GM08714 (cell line): ENCODE results near the gene SLC51A.
"Not testable (repeated sequence)": the region's sequence is repeated elsewhere in the genome, so short reads cannot be mapped to it uniquely, and the experiment has no call there.

ENCODE experiments used
- H3K4me3 ChIP-seq: fragments of 200-500 bp; sonication (Bioruptor generic); 2 replicates; pipeline ENCODE4 v1.5.1; 2014; ENCODE audit warnings: mild to moderate bottlenecking, low read length, inconsistent platforms
- ZNF274 ChIP-seq: IDR thresholded peaks from 2 replicates; pipeline ENCODE4 v1.6.1; 2012; ENCODE audit warnings: mild to moderate bottlenecking, low read depth, low read length

The SLC51A gene

DNA sequence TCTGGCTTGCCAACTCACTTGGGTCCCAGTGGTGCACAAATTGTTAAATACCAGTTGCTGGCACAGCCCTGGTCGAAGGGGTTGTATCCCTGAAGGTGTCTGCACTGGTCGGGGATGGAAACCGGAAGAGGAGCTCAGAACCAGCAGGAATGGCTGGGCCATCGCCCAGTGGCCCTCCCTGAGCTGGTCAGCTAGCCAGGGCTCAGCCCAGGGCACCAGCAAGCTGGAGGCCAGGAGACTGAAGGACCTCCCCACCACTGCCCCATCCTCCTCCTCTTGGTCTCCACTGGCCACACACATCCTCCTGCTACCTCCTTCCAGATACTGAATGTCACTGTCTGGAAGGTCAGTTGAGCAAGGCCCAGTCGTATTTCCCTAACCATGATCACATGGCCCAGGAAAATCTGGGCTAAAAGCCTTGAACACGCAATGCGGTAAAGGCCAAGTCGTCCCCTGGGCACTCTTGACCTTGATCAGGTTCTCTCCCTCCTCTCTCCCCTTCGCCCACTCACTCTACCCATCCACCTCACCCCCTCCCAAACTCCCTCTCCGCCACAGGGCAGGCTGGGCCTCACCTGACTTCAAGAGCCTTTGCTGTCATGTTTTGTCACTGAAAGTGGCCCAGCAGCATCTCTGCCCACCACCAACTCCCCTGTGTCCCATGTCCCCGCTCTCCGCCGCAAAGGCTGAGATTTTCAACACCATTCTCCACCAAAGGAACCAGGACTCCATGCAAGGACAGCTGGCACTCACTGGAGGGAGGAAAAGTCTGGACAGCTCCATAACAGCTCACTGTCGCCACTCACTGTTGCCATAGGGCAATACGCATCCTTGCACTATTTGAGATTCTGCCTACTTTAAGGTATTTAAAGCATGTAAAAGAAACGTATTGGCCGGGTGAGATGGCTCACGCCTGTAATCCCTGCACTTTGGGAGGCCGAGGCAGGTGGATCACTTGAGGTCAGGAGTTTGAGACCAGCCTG is 17.3 kb upstream of the SLC51A start:
- no peak overlapping the region for H3K4me3 ChIP-seq
- TF ChIP-seq ZNF274 = no peak

DNA sequence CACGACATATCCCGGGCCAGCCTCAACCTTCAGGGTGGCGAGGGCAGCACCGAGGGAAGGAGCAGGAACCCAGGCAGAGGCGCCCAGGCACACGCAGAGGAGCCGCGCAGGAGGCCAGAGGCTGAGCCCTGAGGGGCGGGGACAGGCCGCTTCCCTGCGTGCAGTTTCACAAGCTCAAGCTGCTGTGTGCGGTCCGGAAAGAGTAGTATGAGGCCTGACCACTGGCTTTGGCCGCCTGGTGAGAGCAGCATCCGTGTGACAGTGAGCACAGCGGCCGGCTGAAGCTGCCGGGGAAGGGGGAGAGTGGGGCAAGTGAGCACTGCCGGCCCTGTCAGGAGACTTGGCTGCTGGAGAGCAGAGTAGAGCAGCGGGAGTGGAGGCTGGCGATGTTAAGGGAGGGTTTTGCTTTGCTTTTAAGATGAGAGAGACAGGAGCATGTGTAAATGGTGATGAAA is 13.8 kb upstream of the SLC51A start:
- H3K4me3 ChIP-seq = no peak overlapping the region
- TF ChIP-seq ZNF274 = no peak

DNA sequence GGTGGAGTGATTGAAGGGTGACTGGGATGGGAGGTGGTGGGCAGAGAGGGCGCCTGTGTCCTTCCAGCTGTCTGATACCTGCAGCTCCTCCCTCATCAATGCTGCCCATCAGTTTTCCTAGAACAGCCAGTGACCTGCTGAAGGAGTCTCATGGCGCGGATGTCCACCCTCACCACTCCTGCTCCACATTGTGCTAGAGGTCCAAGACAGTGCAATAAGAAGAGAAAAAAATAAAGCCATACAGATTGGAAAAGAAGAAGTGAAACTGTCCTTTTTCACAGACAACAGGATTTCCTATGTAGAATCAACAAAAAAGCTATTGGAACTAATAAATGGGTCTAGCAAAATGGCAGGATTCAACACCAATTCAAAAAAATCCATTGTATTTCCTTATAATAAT is 12.5 kb upstream of the SLC51A start:
- TF ChIP-seq ZNF274 = no peak
- no peak overlapping the region for H3K4me3 ChIP-seq

DNA sequence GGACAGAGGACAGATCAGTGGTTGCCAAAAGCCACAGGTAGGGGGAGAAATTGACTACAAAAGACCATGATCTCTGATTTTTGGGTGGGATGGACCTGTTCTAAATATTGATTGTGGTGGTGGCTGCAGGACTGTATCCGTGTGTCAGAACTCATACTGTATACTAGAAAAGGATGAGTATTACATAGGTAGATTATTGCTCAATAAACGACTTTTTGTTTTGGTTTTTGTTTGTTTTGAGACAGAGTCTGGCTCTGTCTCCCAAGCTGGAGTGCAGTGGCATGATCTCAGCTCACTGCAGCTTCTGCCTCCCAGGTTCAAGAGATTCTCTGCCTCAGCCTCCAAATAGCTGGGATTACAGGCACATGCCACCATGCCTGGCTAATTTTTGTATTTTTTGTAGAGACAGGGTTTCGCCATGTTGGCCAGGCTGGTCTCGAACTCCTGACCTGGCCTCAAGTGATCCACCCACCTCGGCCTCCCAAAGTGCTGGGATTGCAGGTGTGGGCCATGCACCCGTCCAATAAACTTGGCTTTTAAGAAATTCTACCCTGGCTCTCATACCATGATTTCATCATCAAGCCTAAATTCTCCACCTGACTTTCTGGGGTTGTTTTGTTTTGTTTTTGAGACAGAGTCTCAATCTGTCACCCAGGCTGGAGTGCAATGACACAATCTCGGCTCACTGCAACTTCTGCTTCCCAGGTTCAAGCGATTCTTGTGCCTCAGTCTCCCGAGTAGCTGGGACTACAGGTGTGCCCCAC is 10.7 kb upstream of the SLC51A start:
- not testable (repeated sequence) for H3K4me3 ChIP-seq

DNA sequence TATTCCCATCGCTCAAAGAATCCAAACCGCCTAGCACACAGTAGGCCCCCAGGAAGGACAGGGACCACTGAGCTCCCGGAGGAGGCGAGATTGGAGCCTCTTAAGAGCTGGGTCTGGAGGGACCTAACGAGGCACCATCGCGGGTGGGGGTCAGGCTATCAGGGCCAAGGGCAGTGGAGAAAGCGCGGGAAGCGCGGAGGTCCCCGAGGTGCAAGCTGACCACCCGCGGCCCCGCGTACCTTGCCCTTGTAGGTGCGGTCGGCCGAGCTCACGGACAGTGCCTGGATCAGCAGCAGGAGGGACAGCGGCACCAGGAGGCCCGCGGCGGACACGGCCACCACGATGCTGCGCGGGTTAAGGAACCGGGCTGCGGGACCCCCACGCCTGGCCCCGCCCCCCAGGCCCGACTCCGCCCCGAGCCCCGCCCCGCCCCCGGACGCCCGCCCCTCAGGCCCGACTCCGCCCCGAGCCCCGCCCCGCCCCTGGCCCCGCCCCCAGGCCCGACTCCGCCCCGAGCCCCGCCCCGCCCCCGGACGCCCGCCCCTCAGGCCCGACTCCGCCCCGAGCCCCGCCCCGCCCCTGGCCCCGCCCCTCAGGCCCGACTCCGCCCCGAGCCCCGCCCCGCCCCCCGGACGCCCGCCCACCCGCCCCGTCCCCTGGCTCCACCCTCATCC is 9.0 kb upstream of the SLC51A start:
- peak overlapping the region; percentile 28; the same call in 1 of the 2 replicates for H3K4me3 ChIP-seq
- TF ChIP-seq ZNF274 = no peak

DNA sequence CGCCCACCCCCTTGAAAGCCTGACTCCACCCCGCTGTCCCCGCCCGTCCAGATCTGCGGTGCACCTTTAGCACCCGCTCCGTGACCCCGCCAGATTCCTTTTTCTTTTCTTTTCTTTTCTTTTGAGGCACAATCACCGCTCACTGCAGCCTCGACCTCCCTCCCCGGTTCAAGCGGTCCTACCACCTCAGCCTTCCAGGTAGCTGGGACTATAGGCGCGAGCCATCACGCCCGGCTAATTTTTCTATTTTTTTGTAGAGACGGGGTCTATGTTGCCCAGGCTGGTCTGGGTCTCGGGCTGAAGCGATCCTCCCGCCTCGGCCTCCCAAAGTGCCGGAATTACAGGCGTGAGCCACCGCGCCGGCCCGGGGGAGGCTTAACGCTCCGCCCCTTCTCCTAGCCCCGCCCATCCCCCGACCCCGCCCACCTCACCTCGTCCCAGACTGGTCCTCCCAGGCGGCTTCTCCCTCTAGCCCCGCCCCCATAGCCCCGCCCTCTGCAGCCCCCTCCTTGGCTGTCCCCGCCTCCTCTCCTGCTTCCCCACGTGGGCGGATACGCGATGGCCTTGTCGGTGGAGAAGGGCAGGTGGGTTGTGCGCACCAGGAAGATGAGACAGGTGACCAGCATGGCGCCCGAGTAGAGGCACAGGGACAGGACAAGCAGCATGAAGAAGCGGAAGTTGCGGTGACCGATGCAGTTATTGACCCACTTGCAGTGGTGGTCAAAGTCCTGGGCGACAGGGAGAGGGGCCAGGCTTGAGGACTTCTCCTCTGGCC is 8.3 kb upstream of the SLC51A start:
- peak overlapping the region; percentile 64; the same call in 1 of the 2 replicates for H3K4me3 ChIP-seq
- no peak for TF ChIP-seq ZNF274

DNA sequence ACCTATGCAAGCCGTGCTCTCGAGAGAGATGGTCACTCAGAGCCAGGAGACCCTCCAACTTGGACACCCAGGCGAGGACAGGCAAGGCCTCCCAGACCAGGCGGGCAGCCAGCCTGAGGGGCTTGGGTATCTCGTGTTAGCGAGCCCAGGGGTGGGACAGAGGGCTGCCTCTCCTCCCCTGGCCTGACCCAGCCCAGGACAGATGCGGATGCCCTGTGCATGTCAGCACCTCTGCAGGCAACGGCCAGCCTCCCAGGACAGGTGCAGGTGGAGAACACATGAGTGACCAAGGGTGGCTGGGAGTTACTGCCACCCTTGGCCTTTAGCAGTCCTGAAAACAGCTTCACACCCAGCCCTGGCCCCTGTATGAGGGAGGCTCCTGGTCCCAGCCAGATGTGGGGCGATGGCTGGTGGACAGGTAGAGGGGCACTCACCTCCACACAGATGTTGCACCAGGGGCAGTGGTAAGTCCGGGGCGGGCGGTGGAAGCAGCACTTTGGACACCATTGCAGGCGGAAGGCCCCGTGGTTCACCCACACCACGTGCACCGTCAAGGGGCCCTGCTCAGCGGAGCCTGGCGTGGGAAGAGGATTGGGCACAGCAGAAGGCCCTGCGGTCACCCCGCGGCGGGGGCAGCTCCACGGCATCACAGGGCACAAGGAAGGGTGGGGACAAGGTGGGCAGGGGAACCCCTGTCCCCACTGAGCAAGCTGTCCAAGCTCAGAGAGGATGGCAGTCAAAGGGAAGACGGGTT is 7.2 kb upstream of the SLC51A start:
- H3K4me3 ChIP-seq = no peak overlapping the region
- no peak for TF ChIP-seq ZNF274

DNA sequence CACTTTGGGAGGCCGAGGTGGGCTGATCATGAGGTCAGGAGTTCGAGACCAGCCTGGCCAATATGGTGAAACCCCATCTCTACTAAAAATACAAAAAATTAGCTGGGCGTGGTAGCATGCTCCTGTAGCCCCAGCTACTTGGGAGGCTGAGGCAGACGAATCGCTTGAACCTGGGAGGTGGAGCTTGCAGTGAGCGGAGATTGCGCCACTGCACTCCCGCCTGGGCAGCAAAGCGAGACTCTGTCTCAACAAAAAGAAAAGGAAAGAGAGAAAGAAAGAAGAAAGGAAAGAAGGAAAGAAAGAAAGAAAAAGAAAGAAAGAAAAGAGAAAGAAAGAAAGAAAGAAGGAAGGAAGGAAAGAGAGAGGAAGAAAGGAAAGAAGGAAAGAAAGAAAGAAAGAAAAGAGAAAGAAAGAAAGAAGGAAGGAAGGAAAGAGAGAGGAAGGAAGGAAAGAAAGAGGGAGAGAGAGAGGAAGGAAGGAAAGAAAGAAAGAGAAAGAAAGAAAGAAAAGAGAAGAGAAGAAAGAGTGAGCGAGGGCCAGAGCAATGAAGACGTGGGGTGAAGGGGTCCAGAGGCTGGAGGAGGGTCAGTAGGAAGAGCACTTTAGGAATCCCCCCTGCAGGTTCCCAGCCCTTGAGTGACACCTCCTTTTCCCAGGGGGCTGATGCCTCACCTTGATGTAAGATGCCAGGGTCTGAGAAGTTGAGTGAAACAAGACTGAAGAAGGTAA is 6.2 kb upstream of the SLC51A start:
- H3K4me3 ChIP-seq = not testable (repeated sequence)

DNA sequence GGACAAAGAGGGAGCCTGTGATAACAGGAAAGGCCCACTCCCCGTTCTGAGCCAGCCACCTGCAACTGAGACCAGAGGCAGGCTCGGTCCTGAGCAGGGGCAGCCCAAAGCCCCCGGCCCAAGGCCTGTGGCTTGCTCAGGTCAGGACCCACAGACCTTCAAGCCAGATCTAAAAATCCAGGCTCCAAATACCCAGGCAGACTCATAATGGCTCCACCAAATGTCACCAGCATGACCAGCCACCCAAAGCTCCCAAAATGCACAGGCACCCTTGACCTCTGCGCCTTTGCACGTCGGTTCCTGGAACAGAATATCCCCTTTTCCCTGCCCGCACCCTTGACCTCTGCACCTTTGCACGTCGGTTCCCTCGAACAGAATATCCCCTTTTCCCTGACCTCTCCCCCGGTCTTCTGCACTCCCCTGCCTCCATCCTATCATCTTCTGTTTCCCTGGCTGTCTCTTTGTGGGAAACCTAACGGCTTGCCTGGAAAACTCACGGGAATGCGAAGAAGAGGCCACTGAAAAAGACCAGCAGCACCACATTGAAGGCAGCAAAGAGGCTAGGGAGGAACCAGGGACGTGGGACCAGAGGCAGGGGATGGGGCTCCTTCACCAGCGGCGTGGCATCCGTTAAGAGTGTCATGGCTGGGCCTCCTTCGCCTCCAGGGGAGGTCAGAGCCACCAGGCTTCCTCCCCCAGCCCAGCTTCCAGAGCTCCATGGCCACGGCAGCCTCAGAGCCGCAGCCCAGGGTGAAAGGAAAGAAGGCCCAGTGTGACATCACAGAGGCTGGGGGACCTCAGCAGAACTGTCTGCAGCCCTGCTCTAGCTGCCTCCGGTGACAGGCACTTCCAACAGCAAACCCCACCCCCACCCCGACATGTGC is 5.4 kb upstream of the SLC51A start, which contains the start of gene ZDHHC19:
Gene ZDHHC19 (minus strand): TSS at position 728 of the 884 bp plus-strand sequence. CDS start 85 bp downstream, at position 643.
- H3K4me3 ChIP-seq = no peak within 1 kb of the TSS
- no peak for TF ChIP-seq ZNF274

DNA sequence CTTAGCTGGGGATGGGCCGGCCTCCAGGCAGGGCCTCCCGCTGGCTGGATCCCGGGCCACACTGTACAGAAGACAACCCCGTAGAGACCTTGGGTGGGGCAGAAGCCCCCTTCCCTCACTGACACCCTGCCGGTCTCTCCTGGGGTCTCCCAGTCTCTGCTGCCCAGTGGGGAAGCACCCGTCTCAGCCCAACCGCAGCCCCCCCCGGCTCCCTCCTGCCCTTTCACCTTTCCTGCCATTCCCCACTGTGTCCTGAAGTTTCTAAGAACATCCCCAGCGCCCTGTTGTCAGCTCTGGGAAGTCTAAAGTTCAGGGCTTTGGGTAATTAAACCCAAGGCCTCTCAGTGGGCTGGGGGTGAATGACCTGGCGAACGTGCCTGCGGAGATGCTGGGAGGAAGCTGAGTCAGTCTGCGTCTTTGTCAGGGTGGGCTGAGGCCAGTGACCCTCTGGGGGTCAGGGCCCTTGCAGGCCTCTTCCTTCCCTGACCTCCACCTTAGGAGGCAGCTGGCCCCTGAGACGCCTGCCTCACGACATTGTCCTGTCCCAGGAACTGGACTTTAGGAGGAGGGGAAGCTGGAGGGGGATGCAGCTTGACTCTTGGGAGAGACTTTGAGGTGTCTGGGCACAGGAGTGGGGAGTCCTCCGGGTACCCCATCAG is 1.4 kb upstream of the SLC51A start:
- no peak overlapping the region for H3K4me3 ChIP-seq
- no peak for TF ChIP-seq ZNF274

DNA sequence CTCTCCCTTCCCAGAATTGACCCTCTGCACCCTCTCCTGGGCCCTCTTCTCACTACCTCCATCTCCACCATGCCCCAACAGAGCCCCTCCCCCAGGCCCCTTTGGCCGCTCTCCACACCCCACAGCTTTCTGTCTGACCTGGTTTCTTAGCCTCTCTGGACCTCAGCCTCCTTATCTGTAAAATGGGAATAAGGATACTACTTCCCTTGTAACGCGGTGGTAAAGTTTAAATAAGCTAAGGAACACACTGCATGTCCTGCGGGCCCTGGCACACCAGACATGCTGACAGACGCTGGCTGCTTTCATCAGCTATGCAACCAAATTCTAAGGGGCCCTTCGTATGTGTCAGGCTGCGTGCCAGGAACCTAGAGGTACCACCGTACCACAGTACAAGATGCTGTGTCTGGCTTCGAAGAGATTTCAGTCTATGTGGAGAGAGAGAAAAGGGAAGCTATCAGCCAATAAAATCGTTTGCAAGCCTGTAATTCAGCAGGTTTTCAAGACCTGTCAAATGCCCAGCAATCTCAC is 777 bp upstream of the SLC51A start:
- no peak for TF ChIP-seq ZNF274
- H3K4me3 ChIP-seq = no peak overlapping the region
